Activated T-cell treated with anti-CD3 and anti-CD28 coated beads, Interleukin-2, amount 50 U/mL, for 24 hours (primary cell): ENCODE data around the gene GDPD1.
"Not testable (repeated sequence)": the region's sequence is repeated elsewhere in the genome, so short reads cannot be mapped to it uniquely, and the experiment has no call there.

Experiments
- DNase-seq: peaks from one replicate; pipeline ENCODE4 v3.0.0-alpha.2; 2020
- H3K27ac Mint-ChIP-seq: 2 replicates; pipeline ENCODE4 v1.8.0; 2020; ENCODE audit warnings: mild to moderate bottlenecking, mixed read lengths
- H3K27me3 Mint-ChIP-seq: 2 replicates; pipeline ENCODE4 v1.8.0; 2020; ENCODE audit warnings: mixed read lengths
- H3K36me3 Mint-ChIP-seq: 2 replicates; pipeline ENCODE4 v1.8.0; 2020; ENCODE audit warnings: low read depth, mixed read lengths
- H3K4me1 Mint-ChIP-seq: 2 replicates; pipeline ENCODE4 v1.8.0; 2020; ENCODE audit warnings: low read depth, mixed read lengths
- H3K4me3 Mint-ChIP-seq: 2 replicates; pipeline ENCODE4 v1.8.0; 2020; ENCODE audit warnings: mild to moderate bottlenecking, moderate library complexity, mixed read lengths
- H3K9me3 Mint-ChIP-seq: 2 replicates; pipeline ENCODE4 v1.8.0; 2020; ENCODE audit warnings: mixed read lengths

GDPD1 gene

GRCh38 chr17:59284317-59284716 lies 64.0 kb downstream of the GDPD1 start:
- peaks cover 4% of the 10 kb centered on the region for H3K4me1 Mint-ChIP-seq
- no peak overlapping the region for H3K27ac Mint-ChIP-seq
- no peaks in the 10 kb centered on the region for H3K36me3 Mint-ChIP-seq
- no peaks in the 10 kb centered on the region for H3K9me3 Mint-ChIP-seq
- DNase-seq, result no peak
- no peak overlapping the region for H3K4me3 Mint-ChIP-seq
- H3K27me3 Mint-ChIP-seq, result no peaks in the 10 kb centered on the region

GRCh38 chr17:59287452-59287851 lies 67.1 kb downstream of the GDPD1 start:
- Mint-ChIP-seq H3K27me3 (no peaks in the 10 kb centered on the region), H3K4me3 (no peak overlapping the region)

GRCh38 chr17:59287891-59288290 lies 67.6 kb downstream of the GDPD1 start:
- Mint-ChIP-seq H3K27ac (no peak overlapping the region), H3K27me3 (no peaks in the 10 kb centered on the region), H3K36me3 (no peaks in the 10 kb centered on the region), H3K9me3 (no peaks in the 10 kb centered on the region), H3K4me3 (no peak overlapping the region), H3K4me1 (peaks cover 4% of the 10 kb centered on the region)
- no peak for DNase-seq

More at GRCh38 chr17:59287452-59287851, 67.1 kb downstream of the GDPD1 start:
- H3K27ac Mint-ChIP-seq, result no peak overlapping the region
- peaks cover 4% of the 10 kb centered on the region for H3K4me1 Mint-ChIP-seq
- no peaks in the 10 kb centered on the region for H3K9me3 Mint-ChIP-seq
- H3K36me3 Mint-ChIP-seq, result no peaks in the 10 kb centered on the region
- no peak for DNase-seq

GRCh38 chr17:59289981-59290301 lies 69.6 kb downstream of the GDPD1 start:
- H3K27ac Mint-ChIP-seq, result no peak overlapping the region
- peaks cover 4% of the 10 kb centered on the region for H3K4me1 Mint-ChIP-seq
- H3K9me3 Mint-ChIP-seq, result no peaks in the 10 kb centered on the region
- H3K27me3 Mint-ChIP-seq, result no peaks in the 10 kb centered on the region
- no peaks in the 10 kb centered on the region for H3K36me3 Mint-ChIP-seq
- H3K4me3 Mint-ChIP-seq, result no peak overlapping the region
- no peak for DNase-seq

DNA sequence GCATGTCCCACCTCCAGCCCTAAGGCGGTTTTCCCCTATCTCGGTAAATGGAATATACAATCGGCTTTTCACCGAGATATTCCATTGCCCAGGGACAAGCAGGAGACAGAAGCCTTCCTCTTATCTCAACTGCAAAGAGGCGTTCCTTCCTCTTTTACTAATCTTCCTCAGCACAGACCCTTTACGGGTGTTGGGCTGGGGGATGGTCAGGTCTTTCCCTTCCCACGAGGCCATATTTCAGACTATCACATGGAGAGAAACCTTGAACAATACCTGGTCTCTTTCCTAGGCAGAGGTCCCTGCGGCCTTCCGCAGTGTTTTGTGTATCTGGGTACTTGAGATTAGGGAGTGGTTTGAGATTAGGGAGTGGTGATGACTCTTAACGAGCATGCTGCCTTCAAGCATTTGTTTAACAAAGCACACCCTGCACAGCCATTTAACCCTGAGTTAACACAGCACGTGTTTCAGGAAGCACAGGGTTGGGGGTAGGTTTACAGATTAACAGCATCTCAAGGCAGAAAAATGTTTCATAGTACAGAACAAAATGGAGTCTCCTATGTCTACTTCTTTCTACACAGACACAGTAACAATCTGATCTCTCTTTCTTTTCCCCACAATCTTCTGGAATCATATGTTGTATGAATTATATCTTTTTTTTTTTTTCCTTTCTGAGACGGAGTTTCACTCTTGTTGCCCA lies 70.1 kb downstream of the GDPD1 start:
- H3K4me1 Mint-ChIP-seq, H3K4me3 Mint-ChIP-seq, DNase-seq, H3K36me3 Mint-ChIP-seq, H3K27me3 Mint-ChIP-seq, H3K9me3 Mint-ChIP-seq, H3K27ac Mint-ChIP-seq: not testable (repeated sequence)

DNA sequence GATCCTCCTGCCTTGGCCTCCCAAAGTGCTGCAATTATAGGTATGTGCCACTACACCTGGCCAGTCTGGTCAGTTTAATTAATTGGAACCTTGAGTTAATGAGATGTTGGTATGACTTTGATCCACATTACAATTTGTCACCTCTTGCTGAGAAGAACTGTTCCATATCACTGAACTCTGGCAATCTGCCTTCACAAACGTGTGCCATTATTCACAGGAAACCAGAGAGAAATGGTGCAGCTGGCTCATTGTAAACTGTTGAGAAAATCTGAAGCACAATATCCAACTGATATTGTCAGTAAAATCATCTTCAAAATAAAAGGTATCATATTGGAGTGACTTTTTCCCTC lies 71.8 kb downstream of the GDPD1 start:
- Mint-ChIP-seq H3K36me3 (no peaks in the 10 kb centered on the region), H3K27me3 (no peaks in the 10 kb centered on the region), H3K9me3 (no peaks in the 10 kb centered on the region), H3K27ac (no peak overlapping the region), H3K4me1 (peaks cover 4% of the 10 kb centered on the region), H3K4me3 (no peak overlapping the region)
- DNase-seq, result no peak

DNA sequence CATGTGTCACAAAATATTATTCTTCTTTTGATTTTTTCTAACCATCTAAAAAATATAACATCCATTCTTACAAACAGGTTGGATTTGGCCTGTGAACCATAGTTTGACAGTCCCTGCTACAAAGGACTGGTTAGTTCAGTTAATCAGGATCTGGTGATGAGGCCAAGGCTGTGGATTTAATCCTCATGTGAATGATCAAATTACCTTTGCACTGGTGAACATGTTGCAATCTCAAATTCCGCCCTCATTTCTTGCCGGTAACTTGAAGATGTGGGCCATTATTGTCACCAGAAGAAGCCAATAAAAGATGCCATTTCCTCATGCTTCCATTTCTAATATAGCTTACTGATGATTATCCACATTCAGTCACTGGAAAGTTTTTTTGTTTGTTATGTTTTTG lies 75.9 kb downstream of the GDPD1 start:
- Mint-ChIP-seq H3K27ac (no peak overlapping the region), H3K4me3 (no peak overlapping the region), H3K27me3 (no peaks in the 10 kb centered on the region), H3K9me3 (no peaks in the 10 kb centered on the region), H3K36me3 (no peaks in the 10 kb centered on the region), H3K4me1 (no peaks in the 10 kb centered on the region)
- no peak for DNase-seq

GRCh38 chr17:59298521-59298920 lies 78.2 kb downstream of the GDPD1 start:
- Mint-ChIP-seq H3K4me1 (no peaks in the 10 kb centered on the region), H3K27ac (no peak overlapping the region), H3K9me3 (no peaks in the 10 kb centered on the region), H3K4me3 (no peak overlapping the region), H3K36me3 (no peaks in the 10 kb centered on the region), H3K27me3 (no peaks in the 10 kb centered on the region)
- no peak for DNase-seq

DNA sequence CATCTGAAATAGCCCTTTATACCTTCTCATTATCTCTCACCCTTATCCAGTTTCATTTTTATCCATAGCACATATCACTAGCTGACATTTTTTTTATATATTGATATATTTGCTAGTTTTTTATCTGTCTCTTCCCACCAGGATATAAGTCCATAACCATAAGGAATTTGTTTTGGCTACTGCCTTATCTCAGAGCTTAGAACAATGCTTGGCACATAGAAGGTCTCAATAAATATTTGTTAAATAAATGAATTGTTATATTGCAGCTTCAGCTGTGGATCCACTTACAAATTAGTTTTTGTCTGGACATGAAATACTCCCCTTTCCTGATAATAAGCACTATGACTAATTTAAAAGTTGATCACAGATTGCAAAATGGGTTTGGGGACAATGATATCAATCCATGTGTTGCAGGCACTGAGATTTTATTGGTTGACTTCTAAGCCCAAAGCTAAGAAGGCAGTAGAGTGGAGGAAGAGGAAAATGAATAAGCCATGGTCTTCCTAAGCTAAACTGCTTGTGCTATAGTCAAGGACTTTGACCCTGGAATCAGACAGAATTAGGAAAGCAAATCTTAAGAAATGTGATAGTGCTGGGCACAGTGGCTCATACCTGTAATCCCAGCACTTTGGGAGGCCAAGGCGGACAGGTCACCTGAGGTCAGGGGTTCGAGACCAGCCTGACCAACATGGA lies 79.2 kb downstream of the GDPD1 start:
- Mint-ChIP-seq H3K4me3 (no peak overlapping the region), H3K36me3 (no peaks in the 10 kb centered on the region)
- DNase-seq, result no peak

DNA sequence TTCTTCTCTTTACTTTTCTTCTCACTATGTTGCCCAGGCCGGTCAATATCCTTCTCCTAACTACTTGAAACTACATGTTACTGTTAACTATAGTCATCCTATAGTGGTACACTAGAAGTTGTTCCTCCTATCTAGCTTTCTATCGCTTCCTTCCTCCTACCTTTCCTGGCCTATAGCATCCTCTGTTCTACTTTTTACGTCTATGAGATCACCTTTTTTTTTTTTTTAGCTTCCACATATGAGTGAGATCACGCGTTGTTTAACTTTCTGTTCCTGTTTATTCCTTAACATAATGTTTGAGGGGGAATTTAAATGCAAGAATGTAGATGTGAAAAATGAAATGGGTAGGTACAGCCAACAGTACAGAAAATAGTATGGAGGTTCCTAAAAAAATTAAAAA lies 80.6 kb downstream of the GDPD1 start:
- H3K27me3 Mint-ChIP-seq, result no peaks in the 10 kb centered on the region
- H3K4me1 Mint-ChIP-seq, result no peaks in the 10 kb centered on the region
- no peaks in the 10 kb centered on the region for H3K9me3 Mint-ChIP-seq
- no peaks in the 10 kb centered on the region for H3K36me3 Mint-ChIP-seq
- H3K4me3 Mint-ChIP-seq, result no peak overlapping the region
- H3K27ac Mint-ChIP-seq, result no peak overlapping the region
- no peak for DNase-seq

More for the DNA sequence above, 79.2 kb downstream of the GDPD1 start:
- H3K27ac Mint-ChIP-seq, result no peak overlapping the region
- no peaks in the 10 kb centered on the region for H3K27me3 Mint-ChIP-seq
- H3K9me3 Mint-ChIP-seq, result no peaks in the 10 kb centered on the region
- no peaks in the 10 kb centered on the region for H3K4me1 Mint-ChIP-seq

DNA sequence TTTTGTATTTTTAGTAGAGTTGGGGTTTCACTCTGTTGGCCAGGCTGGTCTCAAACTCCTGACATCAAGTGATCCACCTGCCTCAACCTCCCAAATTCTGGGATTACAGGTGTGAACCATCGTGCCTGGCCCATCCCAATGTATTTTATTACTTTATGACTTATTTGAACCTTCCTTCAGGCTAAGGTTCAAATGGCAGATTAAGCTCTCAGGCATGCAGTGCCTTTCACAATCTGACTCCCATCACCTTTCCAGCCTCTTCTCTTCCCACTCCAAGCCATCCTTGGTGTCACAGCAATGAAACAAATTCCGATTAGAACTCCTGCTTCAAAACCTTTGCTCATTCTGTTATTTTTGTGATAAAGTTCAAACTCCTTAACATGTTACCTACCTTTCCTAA lies 84.5 kb downstream of the GDPD1 start:
- Mint-ChIP-seq H3K4me3 (no peak overlapping the region), H3K36me3 (no peaks in the 10 kb centered on the region), H3K9me3 (no peaks in the 10 kb centered on the region), H3K27me3 (no peaks in the 10 kb centered on the region), H3K4me1 (no peaks in the 10 kb centered on the region), H3K27ac (no peak overlapping the region)
- DNase-seq, result no peak

GRCh38 chr17:59310263-59310920 lies 90.1 kb downstream of the GDPD1 start:
- Mint-ChIP-seq H3K9me3 (no peaks in the 10 kb centered on the region), H3K27ac (no peak overlapping the region), H3K27me3 (no peaks in the 10 kb centered on the region), H3K4me1 (peaks cover 5% of the 10 kb centered on the region), H3K36me3 (no peaks in the 10 kb centered on the region), H3K4me3 (no peak overlapping the region)
- no peak for DNase-seq

GRCh38 chr17:59311051-59311468 lies 90.7 kb downstream of the GDPD1 start:
- Mint-ChIP-seq H3K27me3 (no peaks in the 10 kb centered on the region), H3K9me3 (no peaks in the 10 kb centered on the region), H3K36me3 (no peaks in the 10 kb centered on the region), H3K27ac (no peak overlapping the region), H3K4me1 (peaks cover 5% of the 10 kb centered on the region), H3K4me3 (no peak overlapping the region)
- DNase-seq, result peak; percentile 42

DNA sequence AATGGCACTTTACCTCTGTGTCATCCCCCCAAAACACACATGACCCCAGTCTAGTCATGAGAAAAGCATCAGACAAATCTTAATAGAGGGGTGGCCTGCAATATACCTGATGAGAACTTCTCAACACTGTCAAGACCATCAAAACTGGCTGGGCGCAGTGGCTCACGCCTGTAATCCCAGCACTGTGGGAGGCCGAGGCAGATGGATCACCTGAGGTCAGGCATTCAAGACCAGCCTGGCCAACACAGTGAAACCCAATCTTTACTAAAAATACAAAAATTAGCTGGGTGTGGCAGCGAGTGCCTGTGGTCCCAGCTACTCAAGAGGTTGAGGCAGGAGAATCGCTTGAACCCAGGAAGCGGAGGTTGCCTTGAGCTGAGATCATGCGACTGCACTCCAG lies 91.2 kb downstream of the GDPD1 start:
- not testable (repeated sequence) for H3K4me3 Mint-ChIP-seq, H3K27ac Mint-ChIP-seq, H3K27me3 Mint-ChIP-seq, H3K9me3 Mint-ChIP-seq, H3K36me3 Mint-ChIP-seq, H3K4me1 Mint-ChIP-seq, DNase-seq

DNA sequence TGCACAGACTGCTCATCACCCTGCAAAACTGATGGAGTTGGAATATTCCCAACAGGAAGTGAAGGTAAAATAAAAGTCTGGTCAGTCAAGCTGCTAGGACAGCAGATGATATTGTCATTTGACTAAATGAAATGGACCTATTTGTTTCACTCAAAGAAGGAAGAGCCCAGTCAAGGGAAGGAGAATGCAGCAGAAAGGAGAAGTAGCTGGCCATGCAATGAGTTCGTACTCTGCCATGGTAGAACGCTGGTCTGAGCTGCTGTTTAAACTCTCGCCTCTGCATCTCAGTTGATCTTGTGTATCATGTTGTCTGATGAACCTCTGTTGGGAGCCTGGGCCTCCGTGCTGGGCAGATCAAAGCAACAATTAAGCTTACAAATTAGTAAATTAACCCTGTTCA lies 95.6 kb downstream of the GDPD1 start:
- H3K36me3 Mint-ChIP-seq, result no peaks in the 10 kb centered on the region
- H3K4me3 Mint-ChIP-seq, result no peak overlapping the region
- H3K4me1 Mint-ChIP-seq, result peaks cover 4% of the 10 kb centered on the region
- no peaks in the 10 kb centered on the region for H3K9me3 Mint-ChIP-seq
- DNase-seq, result no peak
- no peaks in the 10 kb centered on the region for H3K27me3 Mint-ChIP-seq
- no peak overlapping the region for H3K27ac Mint-ChIP-seq
